ENCODE results near the gene NDUFAB1. TPM values are rescaled to one million over a fixed set of nuclear protein-coding genes. Genes with fewer than 3 reads are reported as not detected.

The NDUFAB1 gene
- total and polyA plus RNA-seq, 2 of the 13 experiments (the other 11 are each of a cell fraction or from before 2014, with no cell fraction given) = 221 to 601 TPM

DNA sequence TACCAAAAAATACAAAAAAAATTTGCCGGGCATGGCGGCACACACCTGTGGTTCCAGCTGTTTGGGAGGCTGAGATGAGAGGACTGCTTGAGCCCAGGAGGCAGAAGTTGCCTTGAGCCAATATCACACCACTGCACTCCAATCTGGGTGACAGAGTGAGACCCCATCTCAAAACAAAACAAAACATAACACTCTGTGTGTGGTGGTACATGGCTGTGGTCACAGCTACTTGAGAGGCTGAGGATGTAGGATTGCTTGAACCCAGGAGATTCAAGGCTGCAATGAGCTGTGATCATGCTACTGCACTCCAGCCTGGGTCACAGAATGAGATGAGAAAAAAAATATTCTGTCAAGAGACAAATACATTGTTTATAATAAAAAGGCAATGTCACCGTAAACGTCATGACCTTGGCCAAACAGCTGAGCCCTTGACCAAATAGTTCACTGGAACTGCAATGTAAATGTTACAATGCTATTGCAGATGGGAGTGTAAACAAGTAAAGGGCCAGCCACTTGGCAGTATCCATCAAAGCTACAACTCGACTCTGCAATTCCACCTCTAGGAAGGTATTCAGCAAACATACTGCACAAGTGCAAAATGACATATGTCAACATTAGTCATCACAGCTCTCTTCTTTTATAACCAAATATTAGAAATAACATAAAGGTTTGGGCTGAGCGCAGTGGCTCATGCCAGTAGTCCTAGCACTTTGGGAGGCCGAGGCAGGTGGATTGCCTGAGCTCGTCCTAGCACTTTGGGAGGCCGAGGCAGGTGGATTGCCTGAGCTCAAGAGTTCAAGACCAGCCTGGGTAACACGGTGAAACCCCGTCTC is 55.9 kb downstream of the NDUFAB1 start (continued):
- no peak; the same call in 1 of the 2 replicates for TF ChIP-seq ZNF431 (CRISPR knock-in tag; IDR thresholded peaks at IDR 0.05; ENCODE audit: borderline replicate concordance, low read depth)
- TF ChIP-seq TOPORS (CRISPR knock-in tag; IDR thresholded peaks at IDR 0.05) = 0 out of 2 replicates have a peak, but pooled peaks have one; percentile 54
- peak; percentile 94 for TF ChIP-seq NR2F6 (IDR thresholded peaks at IDR 0.05)
- peak; percentile 96 for TF ChIP-seq NR2F6 (CRISPR knock-in tag; IDR thresholded peaks at IDR 0.05)
- peak; percentile 87 to 89; a peak in 3 of 4 replicates for TF ChIP-seq NR2F1 (CRISPR knock-in tag; IDR thresholded peaks at IDR 0.05)
- TF ChIP-seq ZNF629 (CRISPR knock-in tag; conservative IDR thresholded peaks at IDR 0.05) = peak; percentile 76
- TF ChIP-seq, protein P1, sequence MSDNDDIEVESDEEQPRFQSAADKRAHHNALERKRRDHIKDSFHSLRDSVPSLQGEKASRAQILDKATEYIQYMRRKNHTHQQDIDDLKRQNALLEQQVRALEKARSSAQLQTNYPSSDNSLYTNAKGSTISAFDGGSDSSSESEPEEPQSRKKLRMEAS (IDR thresholded peaks at IDR 0.05) = peak; percentile 76; the same call in 1 of the 2 replicates
- TF ChIP-seq TBX3 (IDR thresholded peaks at IDR 0.05; ENCODE audit: borderline replicate concordance) = peak; percentile 98
- TF ChIP-seq CHD4 (IDR thresholded peaks at IDR 0.05; ENCODE audit: borderline replicate concordance, low read length) = peak; percentile 81; the same call in 1 of the 2 replicates
- peak; percentile 61 for TF ChIP-seq GABPB1 (CRISPR knock-in tag; IDR thresholded peaks at IDR 0.05)
- TF ChIP-seq FOXO1 (CRISPR knock-in tag; IDR thresholded peaks at IDR 0.05) = peak; percentile 100
- no peak for TF ChIP-seq ISX (CRISPR knock-in tag; conservative IDR thresholded peaks at IDR 0.05)
- no peak for TF ChIP-seq NONO (IDR thresholded peaks at IDR 0.05)
- peak; percentile 88 for TF ChIP-seq NONO (CRISPR knock-in tag; conservative IDR thresholded peaks at IDR 0.05)
- TF ChIP-seq, protein P2, sequence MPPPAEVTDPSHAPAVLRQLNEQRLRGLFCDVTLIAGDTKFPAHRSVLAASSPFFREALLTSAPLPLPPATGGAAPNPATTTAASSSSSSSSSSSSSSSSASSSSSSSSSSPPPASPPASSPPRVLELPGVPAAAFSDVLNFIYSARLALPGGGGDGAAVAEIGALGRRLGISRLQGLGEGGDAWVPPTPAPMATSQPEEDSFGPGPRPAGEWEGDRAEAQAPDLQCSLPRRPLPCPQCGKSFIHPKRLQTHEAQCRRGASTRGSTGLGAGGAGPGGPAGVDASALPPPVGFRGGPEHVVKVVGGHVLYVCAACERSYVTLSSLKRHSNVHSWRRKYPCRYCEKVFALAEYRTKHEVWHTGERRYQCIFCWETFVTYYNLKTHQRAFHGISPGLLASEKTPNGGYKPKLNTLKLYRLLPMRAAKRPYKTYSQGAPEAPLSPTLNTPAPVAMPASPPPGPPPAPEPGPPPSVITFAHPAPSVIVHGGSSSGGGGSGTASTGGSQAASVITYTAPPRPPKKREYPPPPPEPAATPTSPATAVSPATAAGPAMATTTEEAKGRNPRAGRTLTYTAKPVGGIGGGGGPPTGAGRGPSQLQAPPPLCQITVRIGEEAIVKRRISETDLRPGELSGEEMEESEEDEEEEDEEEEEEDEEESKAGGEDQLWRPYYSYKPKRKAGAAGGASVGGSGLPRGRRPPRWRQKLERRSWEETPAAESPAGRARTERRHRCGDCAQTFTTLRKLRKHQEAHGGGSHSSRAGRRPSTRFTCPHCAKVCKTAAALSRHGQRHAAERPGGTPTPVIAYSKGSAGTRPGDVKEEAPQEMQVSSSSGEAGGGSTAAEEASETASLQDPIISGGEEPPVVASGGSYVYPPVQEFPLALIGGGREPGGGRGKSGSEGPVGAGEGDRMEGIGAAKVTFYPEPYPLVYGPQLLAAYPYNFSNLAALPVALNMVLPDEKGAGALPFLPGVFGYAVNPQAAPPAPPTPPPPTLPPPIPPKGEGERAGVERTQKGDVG (CRISPR knock-in tag; IDR thresholded peaks at IDR 0.05; ENCODE audit: borderline replicate concordance) = peak; percentile 89
- TF ChIP-seq, protein P3, sequence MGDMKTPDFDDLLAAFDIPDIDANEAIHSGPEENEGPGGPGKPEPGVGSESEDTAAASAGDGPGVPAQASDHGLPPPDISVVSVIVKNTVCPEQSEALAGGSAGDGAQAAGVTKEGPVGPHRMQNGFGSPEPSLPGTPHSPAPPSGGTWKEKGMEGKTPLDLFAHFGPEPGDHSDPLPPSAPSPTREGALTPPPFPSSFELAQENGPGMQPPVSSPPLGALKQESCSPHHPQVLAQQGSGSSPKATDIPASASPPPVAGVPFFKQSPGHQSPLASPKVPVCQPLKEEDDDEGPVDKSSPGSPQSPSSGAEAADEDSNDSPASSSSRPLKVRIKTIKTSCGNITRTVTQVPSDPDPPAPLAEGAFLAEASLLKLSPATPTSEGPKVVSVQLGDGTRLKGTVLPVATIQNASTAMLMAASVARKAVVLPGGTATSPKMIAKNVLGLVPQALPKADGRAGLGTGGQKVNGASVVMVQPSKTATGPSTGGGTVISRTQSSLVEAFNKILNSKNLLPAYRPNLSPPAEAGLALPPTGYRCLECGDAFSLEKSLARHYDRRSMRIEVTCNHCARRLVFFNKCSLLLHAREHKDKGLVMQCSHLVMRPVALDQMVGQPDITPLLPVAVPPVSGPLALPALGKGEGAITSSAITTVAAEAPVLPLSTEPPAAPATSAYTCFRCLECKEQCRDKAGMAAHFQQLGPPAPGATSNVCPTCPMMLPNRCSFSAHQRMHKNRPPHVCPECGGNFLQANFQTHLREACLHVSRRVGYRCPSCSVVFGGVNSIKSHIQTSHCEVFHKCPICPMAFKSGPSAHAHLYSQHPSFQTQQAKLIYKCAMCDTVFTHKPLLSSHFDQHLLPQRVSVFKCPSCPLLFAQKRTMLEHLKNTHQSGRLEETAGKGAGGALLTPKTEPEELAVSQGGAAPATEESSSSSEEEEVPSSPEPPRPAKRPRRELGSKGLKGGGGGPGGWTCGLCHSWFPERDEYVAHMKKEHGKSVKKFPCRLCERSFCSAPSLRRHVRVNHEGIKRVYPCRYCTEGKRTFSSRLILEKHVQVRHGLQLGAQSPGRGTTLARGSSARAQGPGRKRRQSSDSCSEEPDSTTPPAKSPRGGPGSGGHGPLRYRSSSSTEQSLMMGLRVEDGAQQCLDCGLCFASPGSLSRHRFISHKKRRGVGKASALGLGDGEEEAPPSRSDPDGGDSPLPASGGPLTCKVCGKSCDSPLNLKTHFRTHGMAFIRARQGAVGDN (CRISPR knock-in tag; IDR thresholded peaks at IDR 0.05) = peak; percentile 73
- TF ChIP-seq NCOA2 (CRISPR knock-in tag; IDR thresholded peaks at IDR 0.05) = peak; percentile 97
- peak; percentile 88 to 96 for TF ChIP-seq EP300 (IDR thresholded peaks at IDR 0.05; ENCODE audit: low read depth in 2 of 2, low read length in 2 of 2)
- peak; percentile 98 for TF ChIP-seq EP300 (CRISPR knock-in tag; IDR thresholded peaks at IDR 0.05; ENCODE audit: borderline replicate concordance)
- peak; percentile 99 for TF ChIP-seq FOXP1 (IDR thresholded peaks at IDR 0.05)
- TF ChIP-seq FOXP1 (CRISPR knock-in tag; IDR thresholded peaks at IDR 0.05) = peak; percentile 100
- TF ChIP-seq TARDBP (CRISPR knock-in tag; IDR thresholded peaks at IDR 0.05) = peak; percentile 97
- TF ChIP-seq EED (CRISPR knock-in tag; IDR thresholded peaks at IDR 0.05) = peak; percentile 82

All from HepG2 (cell line).